GM12878 (cell line): Measurements from ENCODE around the gene IDI2. TPM values are rescaled to one million over a fixed set of nuclear protein-coding genes. Genes with fewer than 3 reads are reported as not detected.

Experiments
- CBX5 ChIP-seq: sonication (generic); IDR thresholded peaks from 2 replicates; pipeline ENCODE4 v1.6.1; 2016; ENCODE audit warnings: low read depth, moderate library complexity, mild to moderate bottlenecking, inconsistent platforms
- CUX1 ChIP-seq: IDR thresholded peaks from 2 replicates; pipeline ENCODE4 v1.6.1; 2012; ENCODE audit warnings: improper control_type of control experiment, low read depth, low read length; ENCODE audit not compliant: insufficient replicate concordance
- HDAC6 ChIP-seq: fragments of 200-600 bp; sonication (generic); IDR thresholded peaks from one replicate; pipeline ENCODE4 v1.8.0; 2017; ENCODE audit warnings: antibody characterized with exemption; ENCODE audit not compliant: unreplicated experiment
- MEF2A ChIP-seq: IDR thresholded peaks from 2 replicates; pipeline ENCODE4 v1.6.1; 2011; ENCODE audit warnings: low read depth, mild to moderate bottlenecking, low read length, moderate library complexity; ENCODE audit not compliant: insufficient read depth
- MTA2 ChIP-seq: fragments of 450-650 bp; IDR thresholded peaks from 2 replicates; pipeline ENCODE4 v1.6.1; 2016; ENCODE audit warnings: low read depth, mild to moderate bottlenecking, moderate library complexity
- NBN ChIP-seq: fragments of 450-650 bp; IDR thresholded peaks from 2 replicates; pipeline ENCODE4 v1.6.1; 2016
- NFYB ChIP-seq: IDR thresholded peaks from 2 replicates; pipeline ENCODE4 v1.6.1; 2011; ENCODE audit warnings: low read depth, mild to moderate bottlenecking, low read length, improper control_type of control experiment, moderate library complexity; ENCODE audit not compliant: insufficient read depth
- NR2C2 ChIP-seq: IDR thresholded peaks from 2 replicates; pipeline ENCODE4 v1.6.1; 2011; ENCODE audit warnings: borderline replicate concordance, low read depth; ENCODE audit not compliant: control insufficient read depth, insufficient read length
- NRF1 ChIP-seq: conservative IDR thresholded peaks from 2 replicates; pipeline ENCODE4 v1.6.1; 2011; ENCODE audit warnings: mild to moderate bottlenecking, low read depth, low read length, improper control_type of control experiment
- PML ChIP-seq: IDR thresholded peaks from 2 replicates; pipeline ENCODE4 v1.6.1; 2012; ENCODE audit warnings: low read length, inconsistent platforms
- RUNX3 ChIP-seq: IDR thresholded peaks from 2 replicates; pipeline ENCODE4 v1.6.1; 2012; ENCODE audit warnings: low read length, inconsistent platforms
- SIN3A ChIP-seq: IDR thresholded peaks from 2 replicates; pipeline ENCODE4 v1.6.1; 2012; ENCODE audit warnings: low read depth, low read length, improper control_type of control experiment
- SREBF1 ChIP-seq: IDR thresholded peaks from 2 replicates; pipeline ENCODE4 v1.6.1; 2012; ENCODE audit warnings: mild to moderate bottlenecking, low read length
- polyA plus RNA-seq, 11 experiments: library from polyadenylated mRNA; depleted of rRNA in 4 of 11; unstranded in 6 of 11; stranded (reverse) in 5 of 11; fragments of >200 nt; fragmentation: Nextera tagmentation in 4 of 11; fragmentation: Illumina TruSeq in 1 of 11; extraction: Ambion mirVana in 4 of 11; extraction: Trizol in 1 of 11; gene quantifications; 1 replicate in 1 of 11; 2 replicates in 10 of 11; pipeline versions ENCODE4 v1.2.1 to v1.2.3, GENCODE V29; 2011 to 2016; ENCODE audit warnings: inconsistent platforms in 2 of 11, missing spikeins in 2 of 11, low read depth in 1 of 11
- total RNA-seq, 4 experiments: library from RNA; depleted of rRNA in 3 of 4; stranded (reverse); fragments of >200 nt in 3 of 4; fragmentation: Illumina TruSeq in 1 of 4; extraction: Trizol in 1 of 4; gene quantifications; 2 replicates each; pipeline versions ENCODE4 v1.2.1 to v1.2.3, GENCODE V29; 2013 to 2021
- TF ChIP-seq, protein P1 (sequence below): fragments of 450-650 bp; IDR thresholded peaks from 2 replicates; pipeline ENCODE4 v1.6.1; 2016; ENCODE audit warnings: mild to moderate bottlenecking
- TF ChIP-seq, protein P2 (sequence below): fragments of 450-650 bp; formaldehyde crosslinking; IDR thresholded peaks from 2 replicates; pipeline ENCODE4 v1.4.0; 2020; ENCODE audit warnings: mild to moderate bottlenecking, moderate library complexity

Gene IDI2
- total and polyA plus RNA-seq, 10 of the 15 experiments (the other 5 are each of a cell fraction or from before 2014, with no cell fraction given) = 0.06 TPM; not detected in 9

DNA sequence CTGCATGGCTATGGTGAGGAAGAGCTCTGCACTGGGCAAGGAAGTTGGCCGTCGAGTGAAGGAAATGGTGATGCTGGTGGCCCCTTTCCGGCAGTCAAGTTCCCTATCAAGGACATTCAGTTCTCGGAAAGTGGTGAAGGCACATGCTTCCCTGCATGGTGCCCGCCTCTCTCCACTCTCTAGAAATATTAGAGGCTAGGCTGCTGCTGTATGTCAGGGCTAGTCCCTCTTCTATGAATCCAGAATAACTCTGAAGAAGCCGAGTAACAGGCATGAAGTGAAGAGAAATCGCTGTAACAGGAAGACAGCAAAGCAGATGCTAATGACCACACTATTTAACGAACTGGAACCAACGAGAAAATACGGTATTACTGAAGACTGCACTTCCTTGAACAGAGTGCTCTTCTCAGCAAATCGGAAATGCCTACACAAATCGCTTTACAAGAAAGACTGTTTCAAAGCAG, 17.9 kb upstream of the IDI2 start (continued):
- no peak for TF ChIP-seq CUX1
- TF ChIP-seq HDAC6 = no peak
- 0 out of 2 replicates have a peak, but pooled peaks have one; percentile 66 for TF ChIP-seq NBN
- TF ChIP-seq RUNX3 = peak; percentile 70
- TF ChIP-seq MEF2A = no peak
- no peak for TF ChIP-seq SREBF1
- no peak for TF ChIP-seq NR2C2
- TF ChIP-seq SIN3A = no peak
- TF ChIP-seq, protein P1, sequence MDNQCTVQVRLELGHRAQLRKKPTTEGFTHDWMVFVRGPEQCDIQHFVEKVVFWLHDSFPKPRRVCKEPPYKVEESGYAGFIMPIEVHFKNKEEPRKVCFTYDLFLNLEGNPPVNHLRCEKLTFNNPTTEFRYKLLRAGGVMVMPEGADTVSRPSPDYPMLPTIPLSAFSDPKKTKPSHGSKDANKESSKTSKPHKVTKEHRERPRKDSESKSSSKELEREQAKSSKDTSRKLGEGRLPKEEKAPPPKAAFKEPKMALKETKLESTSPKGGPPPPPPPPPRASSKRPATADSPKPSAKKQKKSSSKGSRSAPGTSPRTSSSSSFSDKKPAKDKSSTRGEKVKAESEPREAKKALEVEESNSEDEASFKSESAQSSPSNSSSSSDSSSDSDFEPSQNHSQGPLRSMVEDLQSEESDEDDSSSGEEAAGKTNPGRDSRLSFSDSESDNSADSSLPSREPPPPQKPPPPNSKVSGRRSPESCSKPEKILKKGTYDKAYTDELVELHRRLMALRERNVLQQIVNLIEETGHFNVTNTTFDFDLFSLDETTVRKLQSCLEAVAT = peak; percentile 72; the same call in 1 of the 2 replicates
- TF ChIP-seq, protein P2, sequence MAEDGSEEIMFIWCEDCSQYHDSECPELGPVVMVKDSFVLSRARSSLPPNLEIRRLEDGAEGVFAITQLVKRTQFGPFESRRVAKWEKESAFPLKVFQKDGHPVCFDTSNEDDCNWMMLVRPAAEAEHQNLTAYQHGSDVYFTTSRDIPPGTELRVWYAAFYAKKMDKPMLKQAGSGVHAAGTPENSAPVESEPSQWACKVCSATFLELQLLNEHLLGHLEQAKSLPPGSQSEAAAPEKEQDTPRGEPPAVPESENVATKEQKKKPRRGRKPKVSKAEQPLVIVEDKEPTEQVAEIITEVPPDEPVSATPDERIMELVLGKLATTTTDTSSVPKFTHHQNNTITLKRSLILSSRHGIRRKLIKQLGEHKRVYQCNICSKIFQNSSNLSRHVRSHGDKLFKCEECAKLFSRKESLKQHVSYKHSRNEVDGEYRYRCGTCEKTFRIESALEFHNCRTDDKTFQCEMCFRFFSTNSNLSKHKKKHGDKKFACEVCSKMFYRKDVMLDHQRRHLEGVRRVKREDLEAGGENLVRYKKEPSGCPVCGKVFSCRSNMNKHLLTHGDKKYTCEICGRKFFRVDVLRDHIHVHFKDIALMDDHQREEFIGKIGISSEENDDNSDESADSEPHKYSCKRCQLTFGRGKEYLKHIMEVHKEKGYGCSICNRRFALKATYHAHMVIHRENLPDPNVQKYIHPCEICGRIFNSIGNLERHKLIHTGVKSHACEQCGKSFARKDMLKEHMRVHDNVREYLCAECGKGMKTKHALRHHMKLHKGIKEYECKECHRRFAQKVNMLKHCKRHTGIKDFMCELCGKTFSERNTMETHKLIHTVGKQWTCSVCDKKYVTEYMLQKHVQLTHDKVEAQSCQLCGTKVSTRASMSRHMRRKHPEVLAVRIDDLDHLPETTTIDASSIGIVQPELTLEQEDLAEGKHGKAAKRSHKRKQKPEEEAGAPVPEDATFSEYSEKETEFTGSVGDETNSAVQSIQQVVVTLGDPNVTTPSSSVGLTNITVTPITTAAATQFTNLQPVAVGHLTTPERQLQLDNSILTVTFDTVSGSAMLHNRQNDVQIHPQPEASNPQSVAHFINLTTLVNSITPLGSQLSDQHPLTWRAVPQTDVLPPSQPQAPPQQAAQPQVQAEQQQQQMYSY (CRISPR knock-in tag) = no peak
- 0 out of 2 replicates have a peak, but pooled peaks have one; percentile 29 for TF ChIP-seq NFYB
- peak; percentile 38 for TF ChIP-seq PML
- no peak for TF ChIP-seq CBX5
- TF ChIP-seq MTA2 = 0 out of 2 replicates have a peak, but pooled peaks have one; percentile 10
- no peak for TF ChIP-seq NRF1
